Adipocyte (in vitro differentiated cells): ENCODE results near the gene OSBPL9.

Source experiments
- DNase-seq: peaks from one replicate; pipeline ENCODE4 v3.0.0-alpha.2; 2015; ENCODE audit warnings: low read depth
- H3K27me3 ChIP-seq: replicated peaks from 2 replicates; pipeline ENCODE4 v1.7.0; 2013; ENCODE audit warnings: mild to moderate bottlenecking, low read length, moderate library complexity; ENCODE audit not compliant: control insufficient read depth, insufficient read depth
- H3K36me3 ChIP-seq: 2 replicates; pipeline ENCODE4 v1.7.0; 2013; ENCODE audit warnings: low read length, mild to moderate bottlenecking, moderate library complexity; ENCODE audit not compliant: control insufficient read depth, insufficient read depth, severe bottlenecking
- H3K4me1 ChIP-seq: 2 replicates; pipeline ENCODE4 v1.7.0; 2013; ENCODE audit warnings: mild to moderate bottlenecking, low read length, moderate library complexity; ENCODE audit not compliant: control insufficient read depth, insufficient read depth
- H3K4me3 ChIP-seq: 2 replicates; pipeline ENCODE4 v1.7.0; 2013; ENCODE audit warnings: mild to moderate bottlenecking, low read length, moderate library complexity
- H3K9ac ChIP-seq: 2 replicates; pipeline ENCODE4 v1.7.0; 2013; ENCODE audit warnings: mild to moderate bottlenecking, low read length, moderate library complexity
- H3K9me3 ChIP-seq: 2 replicates; pipeline ENCODE4 v1.7.0; 2013; ENCODE audit warnings: mild to moderate bottlenecking, low read length, moderate library complexity; ENCODE audit not compliant: control insufficient read depth

The OSBPL9 gene

GRCh38 chr1:51744506-51745303 is 127.8 kb downstream of the OSBPL9 start:
- Histone ChIP-seq H3K9me3 (no peaks in the 10 kb centered on the region), H3K4me1 (no peaks in the 10 kb centered on the region), H3K9ac (no peak overlapping the region), H3K27me3 (no peaks in the 10 kb centered on the region), H3K36me3 (peaks cover 9% of the 10 kb centered on the region), H3K4me3 (no peak overlapping the region)
- no peak for DNase-seq

- Histone ChIP-seq H3K4me1 (peaks cover 4% of the 10 kb centered on the region), H3K27me3 (no peaks in the 10 kb centered on the region), H3K9ac (no peak overlapping the region), H3K9me3 (no peaks in the 10 kb centered on the region), H3K4me3 (no peak overlapping the region), H3K36me3 (peaks cover 9% of the 10 kb centered on the region)
- no peak for DNase-seq
Measured at GRCh38 chr1:51745304-51745570, 128.3 kb downstream of the OSBPL9 start.

GRCh38 chr1:51749151-51749550 is 132.3 kb downstream of the OSBPL9 start:
- Histone ChIP-seq H3K9me3 (no peaks in the 10 kb centered on the region), H3K36me3 (peaks cover 17% of the 10 kb centered on the region), H3K4me3 (no peak overlapping the region), H3K4me1 (peaks cover 18% of the 10 kb centered on the region), H3K9ac (no peak overlapping the region), H3K27me3 (no peaks in the 10 kb centered on the region)
- no peak for DNase-seq

GRCh38 chr1:51750218-51750617 is 133.3 kb downstream of the OSBPL9 start:
- H3K27me3 ChIP-seq = no peaks in the 10 kb centered on the region
- no peak overlapping the region for H3K4me3 ChIP-seq
- no peak for DNase-seq
- H3K9me3 ChIP-seq = no peaks in the 10 kb centered on the region
- H3K9ac ChIP-seq = no peak overlapping the region
- H3K4me1 ChIP-seq = peaks cover 18% of the 10 kb centered on the region
- H3K36me3 ChIP-seq = peaks cover 23% of the 10 kb centered on the region

GRCh38 chr1:51750729-51751128 is 133.8 kb downstream of the OSBPL9 start:
- no peaks in the 10 kb centered on the region for H3K9me3 ChIP-seq
- DNase-seq = peak; percentile 20
- H3K36me3 ChIP-seq = peaks cover 28% of the 10 kb centered on the region
- H3K9ac ChIP-seq = no peak overlapping the region
- H3K4me3 ChIP-seq = no peak overlapping the region
- H3K27me3 ChIP-seq = no peaks in the 10 kb centered on the region
- peaks cover 18% of the 10 kb centered on the region for H3K4me1 ChIP-seq

- H3K9me3 ChIP-seq = no peaks in the 10 kb centered on the region
- peaks cover 29% of the 10 kb centered on the region for H3K36me3 ChIP-seq
- H3K4me3 ChIP-seq = no peak overlapping the region
- H3K4me1 ChIP-seq = peaks cover 18% of the 10 kb centered on the region
- DNase-seq = no peak
- H3K9ac ChIP-seq = no peak overlapping the region
- H3K27me3 ChIP-seq = no peaks in the 10 kb centered on the region
Measured at GRCh38 chr1:51752073-51752948, 135.4 kb downstream of the OSBPL9 start.

GRCh38 chr1:51753969-51754368 is 137.1 kb downstream of the OSBPL9 start:
- Histone ChIP-seq H3K4me3 (no peak overlapping the region), H3K4me1 (peaks cover 18% of the 10 kb centered on the region), H3K9me3 (no peaks in the 10 kb centered on the region), H3K27me3 (no peaks in the 10 kb centered on the region), H3K36me3 (peaks cover 27% of the 10 kb centered on the region), H3K9ac (no peak overlapping the region)
- no peak for DNase-seq

GRCh38 chr1:51754666-51755065 is 137.8 kb downstream of the OSBPL9 start:
- no peak overlapping the region for H3K9ac ChIP-seq
- peaks cover 18% of the 10 kb centered on the region for H3K4me1 ChIP-seq
- no peaks in the 10 kb centered on the region for H3K27me3 ChIP-seq
- H3K36me3 ChIP-seq = peaks cover 20% of the 10 kb centered on the region
- no peak for DNase-seq
- no peak overlapping the region for H3K4me3 ChIP-seq
- no peaks in the 10 kb centered on the region for H3K9me3 ChIP-seq

GRCh38 chr1:51755437-51755836 is 138.5 kb downstream of the OSBPL9 start:
- Histone ChIP-seq H3K27me3 (no peaks in the 10 kb centered on the region), H3K9ac (no peak overlapping the region), H3K9me3 (no peaks in the 10 kb centered on the region), H3K4me3 (no peak overlapping the region), H3K36me3 (peaks cover 20% of the 10 kb centered on the region), H3K4me1 (peaks cover 13% of the 10 kb centered on the region)
- no peak for DNase-seq

GRCh38 chr1:51756290-51756689 is 139.4 kb downstream of the OSBPL9 start:
- DNase-seq = no peak
- Histone ChIP-seq H3K9me3 (no peaks in the 10 kb centered on the region), H3K4me3 (no peak overlapping the region), H3K9ac (no peak overlapping the region), H3K4me1 (peaks cover 4% of the 10 kb centered on the region), H3K36me3 (peaks cover 20% of the 10 kb centered on the region), H3K27me3 (no peaks in the 10 kb centered on the region)

- H3K27me3 ChIP-seq = no peaks in the 10 kb centered on the region
- H3K4me3 ChIP-seq = no peak overlapping the region
- no peak for DNase-seq
- H3K4me1 ChIP-seq = no peaks in the 10 kb centered on the region
- peaks cover 29% of the 10 kb centered on the region for H3K36me3 ChIP-seq
- no peaks in the 10 kb centered on the region for H3K9me3 ChIP-seq
- no peak overlapping the region for H3K9ac ChIP-seq
Measured at GRCh38 chr1:51758310-51758709, 141.4 kb downstream of the OSBPL9 start.
